Right lung (tissue), 5 donors: Measurements from ENCODE around the gene RAD51AP2. TPM values are rescaled to one million over a fixed set of nuclear protein-coding genes. Genes with fewer than 3 reads are reported as not detected.
"Not testable (repeated sequence)": the region's sequence is repeated elsewhere in the genome, so short reads cannot be mapped to it uniquely, and the experiment has no call there.

Experiments used
- DNase-seq, 2 donors: peaks; one replicate each; pipeline ENCODE4 v3.0.0-alpha.2; 2013
- polyA plus RNA-seq, 5 donors: library from polyadenylated mRNA; unstranded; fragments of 120-200 nt; gene quantifications; one replicate each; pipeline versions ENCODE4 v1.2.1 to v1.2.3, GENCODE V29; 2013; ENCODE audit warnings: inconsistent platforms in 1 of 5, low replicate concordance in 1 of 5; ENCODE audit not compliant: insufficient read length in 5 of 5, insufficient read depth in 1 of 5

RAD51AP2 gene
- polyA plus RNA-seq, 5 donors: 0.38 to 0.84 (median 0.69) TPM

- peak in 1 of 2 donors; percentile 65 for DNase-seq
These were observed 20.0 kb upstream of the RAD51AP2 start for GRCh38 chr2:17538022-17538843.

GRCh38 chr2:17536416-17536815 lies 18.2 kb upstream of the RAD51AP2 start:
- DNase-seq: no peak

DNA sequence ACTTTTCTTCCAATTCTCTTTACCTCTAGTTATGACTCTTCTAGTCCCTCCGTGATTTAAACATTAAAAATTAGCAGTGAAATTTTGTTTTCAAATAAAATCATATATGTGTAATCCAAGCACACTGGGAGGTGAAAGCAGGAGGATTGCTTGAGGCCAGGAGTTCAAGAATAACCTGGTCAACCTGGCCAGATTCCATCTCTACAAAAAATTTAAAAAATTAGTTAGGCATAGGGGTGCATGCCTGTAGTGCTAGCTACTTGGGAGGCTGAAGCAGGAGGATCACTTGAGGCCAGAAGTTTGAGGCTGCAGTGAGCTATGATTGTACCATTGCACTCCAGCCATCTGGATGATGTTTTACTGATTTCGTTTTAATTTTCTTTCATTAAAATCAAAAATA lies 15.3 kb upstream of the RAD51AP2 start:
- no peak for DNase-seq

DNA sequence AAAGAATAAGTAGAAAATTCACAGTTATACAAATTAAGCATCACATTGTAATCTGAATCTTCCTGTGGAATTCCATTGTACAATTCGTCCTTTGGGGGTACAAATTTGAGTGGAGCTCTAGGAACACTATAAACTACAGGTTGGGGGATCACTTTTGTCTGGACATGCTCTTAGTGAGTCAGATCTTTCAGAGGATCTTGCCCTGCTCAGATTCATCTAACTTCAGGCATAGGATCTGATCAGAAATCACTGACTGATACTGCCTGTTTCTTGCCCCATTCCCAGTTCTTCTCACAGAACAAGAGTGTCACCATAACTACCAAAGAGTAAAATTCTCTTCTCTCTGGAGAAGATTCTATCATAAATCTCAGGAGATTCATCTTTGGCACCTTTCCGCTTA lies 11.5 kb upstream of the RAD51AP2 start:
- DNase-seq: no peak

GRCh38 chr2:17522303-17522702 lies 4.1 kb upstream of the RAD51AP2 start:
- DNase-seq: no peak

DNA sequence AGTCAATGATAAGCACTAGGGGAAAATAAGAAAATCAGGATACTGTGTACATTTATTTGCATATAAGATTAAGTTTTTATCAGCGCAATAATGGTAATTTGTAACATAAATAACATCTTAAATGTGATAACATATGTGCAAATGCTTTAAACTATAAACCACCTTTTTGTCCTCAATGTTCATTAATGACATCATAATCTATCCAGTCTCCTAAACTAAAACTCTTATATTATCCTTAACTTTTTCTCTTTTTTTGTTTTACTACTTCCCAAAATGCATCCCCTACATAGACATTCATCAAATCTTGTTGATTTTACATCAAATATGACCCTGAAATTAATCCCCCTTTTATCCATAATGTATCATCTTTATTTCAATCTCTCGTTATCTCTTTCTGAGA lies 3.4 kb upstream of the RAD51AP2 start:
- no peak for DNase-seq

DNA sequence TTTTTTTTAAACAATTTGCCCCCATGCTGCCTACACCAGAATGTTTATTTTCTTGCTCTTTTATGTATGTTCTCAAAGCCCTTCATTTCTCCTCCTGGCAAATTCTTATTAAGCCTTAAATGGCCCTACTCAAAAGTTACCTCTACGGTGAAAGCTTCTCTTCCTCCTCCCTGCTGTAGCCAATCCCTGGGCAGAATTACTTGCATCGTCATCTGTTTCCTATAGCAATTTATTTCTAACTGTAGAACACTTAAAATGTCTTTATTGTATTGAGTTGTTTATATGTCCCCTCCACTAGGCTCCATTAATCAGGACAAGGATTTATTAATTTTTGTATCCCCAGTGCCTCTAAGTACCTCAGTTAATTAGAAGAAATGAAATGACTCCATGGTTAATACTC lies 2.5 kb upstream of the RAD51AP2 start:
- DNase-seq: no peak

- DNase-seq: no peak
These were observed 1.2 kb upstream of the RAD51AP2 start for GRCh38 chr2:17519486-17519885.

DNA sequence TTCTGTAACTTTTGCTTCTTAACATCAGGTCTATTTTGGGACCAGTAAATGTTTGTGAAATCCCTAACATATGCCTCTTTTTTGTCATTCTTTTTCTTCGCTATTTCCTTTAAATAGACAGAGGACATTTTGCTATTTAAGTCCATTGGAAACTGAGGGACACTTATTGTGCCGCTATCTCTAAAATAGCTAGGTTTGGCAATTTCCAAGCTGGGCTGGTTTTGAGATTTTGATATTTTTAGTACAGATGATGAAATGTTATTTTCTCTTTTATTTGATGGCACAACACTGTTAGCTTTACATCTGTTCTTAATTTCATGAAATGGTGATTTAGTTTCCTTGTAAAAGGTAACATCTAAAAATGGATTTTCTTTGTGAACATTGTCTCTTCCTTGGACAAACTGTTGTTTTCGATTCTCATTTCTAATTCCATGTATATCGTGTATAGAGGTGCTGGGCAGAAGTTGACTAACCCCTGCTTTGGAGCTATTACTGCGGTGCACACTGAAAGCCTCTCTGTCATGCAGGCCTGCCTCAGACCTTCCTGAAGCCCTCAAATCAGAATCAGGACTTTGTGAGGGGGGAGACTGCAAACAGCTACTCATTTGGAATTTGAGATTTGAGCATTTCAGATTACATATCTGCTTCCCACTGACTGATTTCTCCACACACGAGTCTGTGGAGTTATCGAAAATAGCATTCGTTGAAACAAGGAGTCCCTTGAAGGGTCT lies 594 bp downstream of the RAD51AP2 start:
- DNase-seq: no peak

DNA sequence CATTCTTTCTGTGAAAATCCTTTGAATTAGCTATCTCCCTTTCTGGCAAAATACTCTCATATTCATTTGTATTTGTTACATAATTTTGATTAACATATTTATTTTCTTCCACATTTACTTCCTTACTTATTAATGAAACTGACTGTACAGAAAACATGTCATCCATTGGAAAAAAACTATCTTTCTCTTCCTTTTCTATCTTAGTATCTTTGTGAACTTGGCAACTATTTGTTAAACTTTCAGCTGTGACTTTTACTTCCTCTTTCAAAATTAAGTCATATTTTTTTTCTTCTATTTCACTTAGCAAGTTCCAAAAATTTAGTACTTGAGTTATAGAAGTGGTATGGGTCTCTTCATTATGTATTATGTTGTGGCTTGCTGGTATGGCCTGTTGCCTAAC lies 2.6 kb downstream of the RAD51AP2 start:
- no peak for DNase-seq

GRCh38 chr2:17506736-17507616 lies 11.3 kb downstream of the RAD51AP2 start:
- DNase-seq: no peak

DNA sequence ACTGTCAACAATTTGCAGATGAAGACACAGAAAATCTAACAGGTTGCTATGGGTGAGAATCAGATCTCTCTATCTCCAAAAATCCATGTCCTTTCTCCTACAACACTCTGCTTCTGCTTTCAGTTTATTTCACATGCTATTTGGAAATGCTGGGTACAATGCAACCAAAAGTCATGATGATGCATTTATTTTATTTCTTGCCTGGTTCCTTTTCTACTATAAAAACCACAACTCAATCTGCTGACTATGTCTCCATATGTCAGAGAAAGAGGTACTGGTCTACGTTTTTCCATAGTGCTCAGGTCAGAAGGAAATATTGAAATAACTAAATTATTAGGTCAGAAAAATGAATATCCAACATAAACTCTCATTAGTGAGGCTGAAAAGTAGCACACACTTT lies 20.5 kb downstream of the RAD51AP2 start:
- no peak for DNase-seq

DNA sequence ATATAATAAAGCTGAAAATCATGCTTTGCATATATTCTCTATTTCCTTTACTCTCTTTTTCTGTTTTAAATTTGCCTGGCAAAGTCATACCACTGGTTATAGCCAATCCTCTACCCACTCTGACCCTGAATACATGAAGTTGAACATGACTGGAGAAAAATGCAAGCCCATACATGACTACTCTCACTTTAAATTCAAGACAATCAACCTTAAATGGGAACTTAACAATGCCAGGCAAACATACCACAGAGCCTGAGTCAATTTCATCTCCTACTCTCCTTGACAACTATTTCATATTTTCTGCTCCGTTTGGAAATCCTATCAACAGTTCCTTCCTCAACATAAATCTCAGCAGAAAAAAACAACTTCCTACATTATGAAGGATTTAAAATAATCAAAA lies 22.6 kb downstream of the RAD51AP2 start:
- DNase-seq: no peak

- not testable (repeated sequence) for DNase-seq
These were observed 28.1 kb downstream of the RAD51AP2 start for GRCh38 chr2:17490165-17490564.

DNA sequence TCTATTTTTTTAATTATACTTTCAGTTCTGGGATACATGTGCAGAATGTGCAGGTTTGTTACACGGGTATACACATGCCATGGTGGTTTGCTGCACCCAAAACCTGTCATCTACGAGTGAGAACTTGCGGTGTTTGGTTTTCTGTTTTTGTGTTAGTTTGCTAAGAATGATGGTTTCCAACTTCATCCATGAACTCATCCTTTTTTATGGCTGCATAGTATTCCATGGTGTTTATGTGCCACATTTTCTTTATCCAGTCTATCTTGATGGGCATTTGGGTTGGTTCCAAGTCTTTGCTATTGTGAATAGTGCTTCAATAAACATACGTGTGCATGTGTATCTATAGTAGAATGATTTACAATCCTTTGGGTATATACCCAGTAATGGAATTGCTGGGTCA lies 29.6 kb downstream of the RAD51AP2 start:
- DNase-seq: not testable (repeated sequence)

GRCh38 chr2:17483496-17483895 lies 34.7 kb downstream of the RAD51AP2 start:
- DNase-seq: no peak

GRCh38 chr2:17482651-17483050 lies 35.6 kb downstream of the RAD51AP2 start:
- no peak for DNase-seq

DNA sequence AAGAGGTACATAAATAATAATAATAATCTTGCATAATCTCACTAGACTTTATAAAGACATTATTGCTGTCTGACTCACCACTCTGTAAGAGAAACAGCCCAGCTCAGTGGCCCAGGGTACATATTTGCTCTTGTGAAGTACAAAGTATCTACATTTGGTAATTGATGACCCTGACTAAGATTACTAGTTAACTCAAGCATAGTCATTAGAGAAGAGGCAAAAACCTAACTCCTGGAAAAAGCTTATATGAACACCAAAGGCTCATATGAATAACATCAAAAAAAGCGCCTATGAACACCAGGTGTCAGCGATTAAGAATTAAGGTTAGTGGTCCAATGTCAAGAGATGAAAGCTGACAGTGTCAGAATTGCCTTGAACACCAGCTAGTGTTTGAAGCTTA lies 38.4 kb downstream of the RAD51AP2 start:
- no peak for DNase-seq

DNA sequence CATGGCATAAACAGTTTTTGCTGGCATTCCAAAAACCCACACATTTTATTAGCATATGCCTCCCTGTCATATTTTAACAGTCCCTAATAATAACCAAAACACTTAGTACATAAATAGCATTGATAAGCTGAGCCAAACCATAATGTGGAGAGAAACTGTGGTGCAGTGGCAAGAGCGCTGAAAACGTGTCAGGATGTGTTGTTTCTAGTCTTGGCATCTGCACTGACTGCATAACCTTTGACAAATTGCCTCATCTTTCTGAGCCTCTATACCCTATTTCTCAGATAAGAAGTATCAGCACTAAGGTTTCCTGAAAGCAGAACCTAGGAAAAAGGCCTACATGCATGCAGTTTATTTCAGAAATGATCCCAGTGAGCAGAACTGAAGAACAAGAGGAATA lies 41.4 kb downstream of the RAD51AP2 start:
- DNase-seq: no peak

DNA sequence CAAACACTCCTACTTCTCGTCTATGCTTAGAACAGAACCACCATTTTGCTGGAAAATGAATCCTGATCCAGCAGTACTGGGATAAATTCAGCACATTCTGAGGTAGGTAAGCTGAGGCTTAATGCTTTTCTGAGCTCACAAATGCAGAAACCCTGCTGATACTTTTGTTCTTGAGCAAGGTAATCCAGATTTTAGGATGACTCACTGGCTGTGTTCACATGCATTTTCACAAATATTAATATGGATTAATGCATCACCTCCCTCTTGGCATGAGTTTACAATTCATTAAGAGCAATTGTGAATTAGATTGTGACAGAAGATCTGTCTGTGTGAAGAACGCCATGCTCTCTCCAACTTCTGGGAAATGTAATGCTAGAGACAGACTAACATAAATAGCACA lies 42.2 kb downstream of the RAD51AP2 start:
- no peak for DNase-seq

DNA sequence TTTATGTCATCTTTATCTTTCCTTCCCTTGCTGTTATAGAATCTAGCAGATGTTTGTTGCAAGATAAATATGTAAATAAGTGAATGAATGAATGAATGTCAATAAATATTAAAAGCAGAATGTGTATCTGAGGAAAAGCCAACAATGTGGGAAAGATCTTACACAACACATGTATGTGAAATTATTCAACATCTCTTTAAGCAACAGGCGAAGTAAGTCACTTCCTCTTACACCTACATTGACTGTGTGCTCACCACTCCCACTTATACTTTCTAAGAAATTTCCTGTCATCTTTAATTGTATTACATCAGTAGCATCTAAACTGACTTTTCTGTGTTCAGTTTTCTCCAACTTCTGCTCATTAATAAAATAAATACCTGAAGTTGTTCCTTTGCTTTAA lies 43.0 kb downstream of the RAD51AP2 start:
- DNase-seq: no peak

- DNase-seq: no peak
These were observed 46.3 kb downstream of the RAD51AP2 start for GRCh38 chr2:17471979-17472378.
